Putamen (tissue), 1 donor: Measurements from ENCODE around the gene UST.
"Not testable (repeated sequence)": the region's sequence is repeated elsewhere in the genome, so short reads cannot be mapped to it uniquely, and the experiment has no call there.

Source experiments
- DNase-seq: peaks from one replicate; pipeline ENCODE4 v3.0.0-alpha.2; 2016; ENCODE audit warnings: low spot score

The UST gene

GRCh38 chr6:148974351-148974750 lies 227.5 kb downstream of the UST start:
- DNase-seq, result no peak

GRCh38 chr6:148978298-148978697 lies 231.5 kb downstream of the UST start:
- not testable (repeated sequence) for DNase-seq

- DNase-seq, result no peak
These were observed 232.4 kb downstream of the UST start for GRCh38 chr6:148979014-148979901.

GRCh38 chr6:148980234-148980633 lies 233.4 kb downstream of the UST start:
- DNase-seq, result no peak

- no peak for DNase-seq
These were observed 234.7 kb downstream of the UST start for GRCh38 chr6:148981515-148981914.

- DNase-seq, result no peak
These were observed 236.4 kb downstream of the UST start for GRCh38 chr6:148983101-148983761.

- DNase-seq, result no peak
These were observed 237.1 kb downstream of the UST start for GRCh38 chr6:148983966-148984365.

- DNase-seq, result no peak
These were observed 237.8 kb downstream of the UST start for GRCh38 chr6:148984531-148985056.

GRCh38 chr6:148985499-148985898 lies 238.7 kb downstream of the UST start:
- DNase-seq, result no peak

- DNase-seq, result no peak
These were observed 239.8 kb downstream of the UST start for GRCh38 chr6:148986608-148987007.

GRCh38 chr6:148987982-148988381 lies 241.2 kb downstream of the UST start:
- DNase-seq, result no peak

- DNase-seq, result no peak
These were observed 242.8 kb downstream of the UST start for GRCh38 chr6:148989585-148989984.

- no peak for DNase-seq
These were observed 243.6 kb downstream of the UST start for GRCh38 chr6:148990403-148990802.

GRCh38 chr6:148996815-148997214 lies 250.0 kb downstream of the UST start:
- no peak for DNase-seq

- DNase-seq, result no peak
These were observed 251.0 kb downstream of the UST start for GRCh38 chr6:148997865-148998264.

GRCh38 chr6:148998704-148999103 lies 251.9 kb downstream of the UST start:
- DNase-seq, result no peak

- DNase-seq, result no peak
These were observed 252.7 kb downstream of the UST start for GRCh38 chr6:148999501-148999900.

GRCh38 chr6:148999929-149000468 lies 253.2 kb downstream of the UST start:
- peak; percentile 12 for DNase-seq

- no peak for DNase-seq
These were observed 254.6 kb downstream of the UST start for GRCh38 chr6:149001422-149001821.

- DNase-seq, result no peak
These were observed 256.7 kb downstream of the UST start for GRCh38 chr6:149003560-149003959.

GRCh38 chr6:149004664-149005063 lies 257.8 kb downstream of the UST start:
- DNase-seq, result no peak

GRCh38 chr6:149006236-149006635 lies 259.4 kb downstream of the UST start:
- not testable (repeated sequence) for DNase-seq

- DNase-seq, result no peak
These were observed 259.8 kb downstream of the UST start for GRCh38 chr6:149006671-149007070.
